ENCODE results near the gene TNFSF11.

Gene TNFSF11

GRCh38 chr13:42561752-42562467 lies 12.0 kb upstream of the TNFSF11 start:
- DNase-seq (ENCODE audit: low spot score), result no peak

- DNase-seq (ENCODE audit: low spot score), result no peak
Observed at GRCh38 chr13:42567906-42568305, 6.0 kb upstream of the TNFSF11 start.

- no peak for DNase-seq (ENCODE audit: low spot score)
Observed at GRCh38 chr13:42569576-42570344, 4.2 kb upstream of the TNFSF11 start.

- DNase-seq (ENCODE audit: low spot score), result no peak
Observed at GRCh38 chr13:42571895-42572294, 2.1 kb upstream of the TNFSF11 start.

GRCh38 chr13:42574435-42575311 lies 721 bp downstream of the TNFSF11 start:
- DNase-seq (ENCODE audit: low spot score), result no peak

- DNase-seq (ENCODE audit: low spot score), result no peak
Observed at GRCh38 chr13:42575938-42576337, 2.0 kb downstream of the TNFSF11 start.

- no peak for DNase-seq (ENCODE audit: low spot score)
Observed at GRCh38 chr13:42577538-42577937, 3.6 kb downstream of the TNFSF11 start.

- no peak for DNase-seq (ENCODE audit: low spot score)
Observed at GRCh38 chr13:42580644-42581043, 6.7 kb downstream of the TNFSF11 start.

GRCh38 chr13:42581427-42581826 lies 7.5 kb downstream of the TNFSF11 start:
- DNase-seq (ENCODE audit: low spot score), result no peak

- DNase-seq (ENCODE audit: low spot score), result no peak
Observed at GRCh38 chr13:42591602-42592001, 17.6 kb downstream of the TNFSF11 start.

GRCh38 chr13:42592915-42593900 lies 19.3 kb downstream of the TNFSF11 start:
- DNase-seq (ENCODE audit: low spot score), result no peak

- peak; percentile 49 for DNase-seq (ENCODE audit: low spot score)
Observed at GRCh38 chr13:42594481-42595252, 20.7 kb downstream of the TNFSF11 start.

GRCh38 chr13:42595253-42595571 lies 21.3 kb downstream of the TNFSF11 start:
- DNase-seq (ENCODE audit: low spot score), result no peak

- no peak for DNase-seq (ENCODE audit: low spot score)
Observed at GRCh38 chr13:42597505-42597904, 23.6 kb downstream of the TNFSF11 start.

- DNase-seq (ENCODE audit: low spot score), result no peak
Observed at GRCh38 chr13:42600943-42601342, 27.0 kb downstream of the TNFSF11 start.

GRCh38 chr13:42602906-42603305 lies 29.0 kb downstream of the TNFSF11 start:
- DNase-seq (ENCODE audit: low spot score), result no peak

GRCh38 chr13:42603571-42603970 lies 29.6 kb downstream of the TNFSF11 start:
- DNase-seq (ENCODE audit: low spot score), result no peak

- DNase-seq (ENCODE audit: low spot score), result no peak
Observed at GRCh38 chr13:42607546-42607945, 33.6 kb downstream of the TNFSF11 start.

- no peak for DNase-seq (ENCODE audit: low spot score)
Observed at GRCh38 chr13:42610649-42611048, 36.7 kb downstream of the TNFSF11 start.

GRCh38 chr13:42611086-42611779 lies 37.3 kb downstream of the TNFSF11 start:
- DNase-seq (ENCODE audit: low spot score), result no peak
